ENCODE results near the gene EDN1.
"Not testable (repeated sequence)": the region's sequence is repeated elsewhere in the genome, so short reads cannot be mapped to it uniquely, and the experiment has no call there.

Gene EDN1

GRCh38 chr6:12294851-12295536 is 4.8 kb downstream of the EDN1 start:
- DNase-seq (ENCODE audit: low spot score), result no peak

GRCh38 chr6:12295558-12296254 is 5.5 kb downstream of the EDN1 start:
- DNase-seq (ENCODE audit: low spot score), result no peak

GRCh38 chr6:12296255-12296573 is 6.1 kb downstream of the EDN1 start:
- no peak for DNase-seq (ENCODE audit: low spot score)

- no peak for DNase-seq (ENCODE audit: low spot score)
These were observed 6.4 kb downstream of the EDN1 start for GRCh38 chr6:12296604-12297003.

- DNase-seq (ENCODE audit: low spot score), result no peak
These were observed 7.3 kb downstream of the EDN1 start for GRCh38 chr6:12297363-12298016.

- no peak for DNase-seq (ENCODE audit: low spot score)
These were observed 8.1 kb downstream of the EDN1 start for GRCh38 chr6:12298017-12298978.

GRCh38 chr6:12298995-12299394 is 8.8 kb downstream of the EDN1 start:
- DNase-seq (ENCODE audit: low spot score), result no peak

- no peak for DNase-seq (ENCODE audit: low spot score)
These were observed 10.9 kb downstream of the EDN1 start for GRCh38 chr6:12301018-12301417.

- DNase-seq (ENCODE audit: low spot score), result no peak
These were observed 14.3 kb downstream of the EDN1 start for GRCh38 chr6:12304487-12304886.

GRCh38 chr6:12309070-12309469 is 18.9 kb downstream of the EDN1 start:
- no peak for DNase-seq (ENCODE audit: low spot score)

- no peak for DNase-seq (ENCODE audit: low spot score)
These were observed 20.9 kb downstream of the EDN1 start for GRCh38 chr6:12311106-12311505.

GRCh38 chr6:12312736-12313135 is 22.6 kb downstream of the EDN1 start:
- DNase-seq (ENCODE audit: low spot score), result no peak

GRCh38 chr6:12313306-12313991 is 23.3 kb downstream of the EDN1 start:
- DNase-seq (ENCODE audit: low spot score), result no peak

- no peak for DNase-seq (ENCODE audit: low spot score)
These were observed 23.9 kb downstream of the EDN1 start for GRCh38 chr6:12313992-12314589.

- DNase-seq (ENCODE audit: low spot score), result no peak
These were observed 24.6 kb downstream of the EDN1 start for GRCh38 chr6:12314751-12315150.

GRCh38 chr6:12315292-12316081 is 25.3 kb downstream of the EDN1 start:
- no peak for DNase-seq (ENCODE audit: low spot score)

GRCh38 chr6:12318749-12319148 is 28.6 kb downstream of the EDN1 start:
- no peak for DNase-seq (ENCODE audit: low spot score)

GRCh38 chr6:12320074-12320473 is 29.9 kb downstream of the EDN1 start:
- not testable (repeated sequence) for DNase-seq (ENCODE audit: low spot score)

- DNase-seq (ENCODE audit: low spot score), result no peak
These were observed 33.9 kb downstream of the EDN1 start for GRCh38 chr6:12324099-12324498.

- no peak for DNase-seq (ENCODE audit: low spot score)
These were observed 34.6 kb downstream of the EDN1 start for GRCh38 chr6:12324748-12325147.

Measured in CD4-positive, alpha-beta T cell treated with Interleukin-2 at 100 ng/mL for 4 hours (primary cell).